Measurements from ENCODE around the gene MME. TPM values are rescaled to one million over a fixed set of nuclear protein-coding genes. Genes with fewer than 3 reads are reported as not detected.

Gene MME
- total and polyA plus RNA-seq, 2 of the 8 experiments (the other 6 are each of a cell fraction or from before 2014, with no cell fraction given), result 5.0 to 39.6 TPM

DNA sequence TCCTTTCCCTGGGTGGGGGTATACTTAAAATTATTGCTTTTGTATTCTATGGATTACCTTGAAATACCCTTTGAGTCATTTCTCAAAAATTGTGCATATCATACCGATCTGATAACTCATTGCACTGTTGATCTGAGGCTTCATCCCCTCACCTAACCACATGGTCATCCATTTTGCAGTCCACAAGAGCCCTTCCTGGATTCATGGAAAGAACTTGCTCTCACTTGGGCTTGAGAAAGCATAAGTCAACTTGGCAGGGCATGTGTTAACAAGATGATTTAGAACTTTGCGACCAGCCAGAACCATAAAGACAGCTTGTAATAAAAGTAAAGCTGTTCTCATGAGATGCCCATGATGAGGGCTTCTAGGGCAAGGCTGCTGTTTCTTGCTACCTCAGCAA lies 22.2 kb downstream of the MME start (continued):
- TF ChIP-seq, protein P1, sequence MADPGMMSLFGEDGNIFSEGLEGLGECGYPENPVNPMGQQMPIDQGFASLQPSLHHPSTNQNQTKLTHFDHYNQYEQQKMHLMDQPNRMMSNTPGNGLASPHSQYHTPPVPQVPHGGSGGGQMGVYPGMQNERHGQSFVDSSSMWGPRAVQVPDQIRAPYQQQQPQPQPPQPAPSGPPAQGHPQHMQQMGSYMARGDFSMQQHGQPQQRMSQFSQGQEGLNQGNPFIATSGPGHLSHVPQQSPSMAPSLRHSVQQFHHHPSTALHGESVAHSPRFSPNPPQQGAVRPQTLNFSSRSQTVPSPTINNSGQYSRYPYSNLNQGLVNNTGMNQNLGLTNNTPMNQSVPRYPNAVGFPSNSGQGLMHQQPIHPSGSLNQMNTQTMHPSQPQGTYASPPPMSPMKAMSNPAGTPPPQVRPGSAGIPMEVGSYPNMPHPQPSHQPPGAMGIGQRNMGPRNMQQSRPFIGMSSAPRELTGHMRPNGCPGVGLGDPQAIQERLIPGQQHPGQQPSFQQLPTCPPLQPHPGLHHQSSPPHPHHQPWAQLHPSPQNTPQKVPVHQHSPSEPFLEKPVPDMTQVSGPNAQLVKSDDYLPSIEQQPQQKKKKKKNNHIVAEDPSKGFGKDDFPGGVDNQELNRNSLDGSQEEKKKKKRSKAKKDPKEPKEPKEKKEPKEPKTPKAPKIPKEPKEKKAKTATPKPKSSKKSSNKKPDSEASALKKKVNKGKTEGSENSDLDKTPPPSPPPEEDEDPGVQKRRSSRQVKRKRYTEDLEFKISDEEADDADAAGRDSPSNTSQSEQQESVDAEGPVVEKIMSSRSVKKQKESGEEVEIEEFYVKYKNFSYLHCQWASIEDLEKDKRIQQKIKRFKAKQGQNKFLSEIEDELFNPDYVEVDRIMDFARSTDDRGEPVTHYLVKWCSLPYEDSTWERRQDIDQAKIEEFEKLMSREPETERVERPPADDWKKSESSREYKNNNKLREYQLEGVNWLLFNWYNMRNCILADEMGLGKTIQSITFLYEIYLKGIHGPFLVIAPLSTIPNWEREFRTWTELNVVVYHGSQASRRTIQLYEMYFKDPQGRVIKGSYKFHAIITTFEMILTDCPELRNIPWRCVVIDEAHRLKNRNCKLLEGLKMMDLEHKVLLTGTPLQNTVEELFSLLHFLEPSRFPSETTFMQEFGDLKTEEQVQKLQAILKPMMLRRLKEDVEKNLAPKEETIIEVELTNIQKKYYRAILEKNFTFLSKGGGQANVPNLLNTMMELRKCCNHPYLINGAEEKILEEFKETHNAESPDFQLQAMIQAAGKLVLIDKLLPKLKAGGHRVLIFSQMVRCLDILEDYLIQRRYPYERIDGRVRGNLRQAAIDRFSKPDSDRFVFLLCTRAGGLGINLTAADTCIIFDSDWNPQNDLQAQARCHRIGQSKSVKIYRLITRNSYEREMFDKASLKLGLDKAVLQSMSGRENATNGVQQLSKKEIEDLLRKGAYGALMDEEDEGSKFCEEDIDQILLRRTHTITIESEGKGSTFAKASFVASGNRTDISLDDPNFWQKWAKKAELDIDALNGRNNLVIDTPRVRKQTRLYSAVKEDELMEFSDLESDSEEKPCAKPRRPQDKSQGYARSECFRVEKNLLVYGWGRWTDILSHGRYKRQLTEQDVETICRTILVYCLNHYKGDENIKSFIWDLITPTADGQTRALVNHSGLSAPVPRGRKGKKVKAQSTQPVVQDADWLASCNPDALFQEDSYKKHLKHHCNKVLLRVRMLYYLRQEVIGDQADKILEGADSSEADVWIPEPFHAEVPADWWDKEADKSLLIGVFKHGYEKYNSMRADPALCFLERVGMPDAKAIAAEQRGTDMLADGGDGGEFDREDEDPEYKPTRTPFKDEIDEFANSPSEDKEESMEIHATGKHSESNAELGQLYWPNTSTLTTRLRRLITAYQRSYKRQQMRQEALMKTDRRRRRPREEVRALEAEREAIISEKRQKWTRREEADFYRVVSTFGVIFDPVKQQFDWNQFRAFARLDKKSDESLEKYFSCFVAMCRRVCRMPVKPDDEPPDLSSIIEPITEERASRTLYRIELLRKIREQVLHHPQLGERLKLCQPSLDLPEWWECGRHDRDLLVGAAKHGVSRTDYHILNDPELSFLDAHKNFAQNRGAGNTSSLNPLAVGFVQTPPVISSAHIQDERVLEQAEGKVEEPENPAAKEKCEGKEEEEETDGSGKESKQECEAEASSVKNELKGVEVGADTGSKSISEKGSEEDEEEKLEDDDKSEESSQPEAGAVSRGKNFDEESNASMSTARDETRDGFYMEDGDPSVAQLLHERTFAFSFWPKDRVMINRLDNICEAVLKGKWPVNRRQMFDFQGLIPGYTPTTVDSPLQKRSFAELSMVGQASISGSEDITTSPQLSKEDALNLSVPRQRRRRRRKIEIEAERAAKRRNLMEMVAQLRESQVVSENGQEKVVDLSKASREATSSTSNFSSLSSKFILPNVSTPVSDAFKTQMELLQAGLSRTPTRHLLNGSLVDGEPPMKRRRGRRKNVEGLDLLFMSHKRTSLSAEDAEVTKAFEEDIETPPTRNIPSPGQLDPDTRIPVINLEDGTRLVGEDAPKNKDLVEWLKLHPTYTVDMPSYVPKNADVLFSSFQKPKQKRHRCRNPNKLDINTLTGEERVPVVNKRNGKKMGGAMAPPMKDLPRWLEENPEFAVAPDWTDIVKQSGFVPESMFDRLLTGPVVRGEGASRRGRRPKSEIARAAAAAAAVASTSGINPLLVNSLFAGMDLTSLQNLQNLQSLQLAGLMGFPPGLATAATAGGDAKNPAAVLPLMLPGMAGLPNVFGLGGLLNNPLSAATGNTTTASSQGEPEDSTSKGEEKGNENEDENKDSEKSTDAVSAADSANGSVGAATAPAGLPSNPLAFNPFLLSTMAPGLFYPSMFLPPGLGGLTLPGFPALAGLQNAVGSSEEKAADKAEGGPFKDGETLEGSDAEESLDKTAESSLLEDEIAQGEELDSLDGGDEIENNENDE (IDR thresholded peaks at IDR 0.05; ENCODE audit: insufficient replicate concordance, low read length), result no peak
- TF ChIP-seq BRCA1 (IDR thresholded peaks at IDR 0.05; ENCODE audit: low read depth, low read length) (no peak), SP4 (IDR thresholded peaks at IDR 0.05; ENCODE audit: low read length) (no peak), SRF (IDR thresholded peaks at IDR 0.05; ENCODE audit: low read depth, low read length) (no peak), NRF1 (IDR thresholded peaks at IDR 0.05; ENCODE audit: low read depth, low read length) (no peak), YY1 (IDR thresholded peaks at IDR 0.05; ENCODE audit: low read depth, low read length) (no peak), KDM1A (IDR thresholded peaks at IDR 0.05; ENCODE audit: borderline replicate concordance, low read length) (no peak), CHD1 (IDR thresholded peaks at IDR 0.05; ENCODE audit: low read depth, low read length) (no peak), RXRA (IDR thresholded peaks at IDR 0.05; ENCODE audit: insufficient read depth, low read depth, low read length) (no peak), RFX5 (IDR thresholded peaks at IDR 0.05; ENCODE audit: borderline replicate concordance, low read depth, low read length) (no peak), JUND (IDR thresholded peaks at IDR 0.05; ENCODE audit: low read length) (no peak)
- TF ChIP-seq, protein P2, sequence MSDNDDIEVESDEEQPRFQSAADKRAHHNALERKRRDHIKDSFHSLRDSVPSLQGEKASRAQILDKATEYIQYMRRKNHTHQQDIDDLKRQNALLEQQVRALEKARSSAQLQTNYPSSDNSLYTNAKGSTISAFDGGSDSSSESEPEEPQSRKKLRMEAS (IDR thresholded peaks at IDR 0.05), result no peak

Data from H1 (cell line).